D721Med (cell line): ENCODE results near the gene SAMSN1.

Source experiments
- DNase-seq: peaks from one replicate; pipeline ENCODE4 v3.0.0; 2011; ENCODE audit warnings: low spot score; ENCODE audit not compliant: insufficient read length
- FAIRE-seq: peaks from 2 replicates; lab custom pipeline; 2011; peaks lifted over from hg19 to GRCh38; lab: Jason Lieb, UNC
- TF ChIP-seq, protein P1 (sequence below): IDR thresholded peaks from 2 replicates; pipeline ENCODE4 v1.5.1; 2012; ENCODE audit warnings: mild to moderate bottlenecking, control low read depth; ENCODE audit not compliant: insufficient read depth; ENCODE audit errors: missing control alignments

Gene SAMSN1

GRCh38 chr21:14581902-14582457 lies 35.9 kb upstream of the SAMSN1 start:
- FAIRE-seq (no peak), DNase-seq (no peak)

GRCh38 chr21:14573244-14573643 lies 27.1 kb upstream of the SAMSN1 start:
- TF ChIP-seq, protein P1, sequence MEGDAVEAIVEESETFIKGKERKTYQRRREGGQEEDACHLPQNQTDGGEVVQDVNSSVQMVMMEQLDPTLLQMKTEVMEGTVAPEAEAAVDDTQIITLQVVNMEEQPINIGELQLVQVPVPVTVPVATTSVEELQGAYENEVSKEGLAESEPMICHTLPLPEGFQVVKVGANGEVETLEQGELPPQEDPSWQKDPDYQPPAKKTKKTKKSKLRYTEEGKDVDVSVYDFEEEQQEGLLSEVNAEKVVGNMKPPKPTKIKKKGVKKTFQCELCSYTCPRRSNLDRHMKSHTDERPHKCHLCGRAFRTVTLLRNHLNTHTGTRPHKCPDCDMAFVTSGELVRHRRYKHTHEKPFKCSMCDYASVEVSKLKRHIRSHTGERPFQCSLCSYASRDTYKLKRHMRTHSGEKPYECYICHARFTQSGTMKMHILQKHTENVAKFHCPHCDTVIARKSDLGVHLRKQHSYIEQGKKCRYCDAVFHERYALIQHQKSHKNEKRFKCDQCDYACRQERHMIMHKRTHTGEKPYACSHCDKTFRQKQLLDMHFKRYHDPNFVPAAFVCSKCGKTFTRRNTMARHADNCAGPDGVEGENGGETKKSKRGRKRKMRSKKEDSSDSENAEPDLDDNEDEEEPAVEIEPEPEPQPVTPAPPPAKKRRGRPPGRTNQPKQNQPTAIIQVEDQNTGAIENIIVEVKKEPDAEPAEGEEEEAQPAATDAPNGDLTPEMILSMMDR = no peak
- FAIRE-seq (no peak), DNase-seq (no peak)

More at GRCh38 chr21:14581902-14582457, 35.9 kb upstream of the SAMSN1 start:
- TF ChIP-seq, protein P1 = no peak

DNA sequence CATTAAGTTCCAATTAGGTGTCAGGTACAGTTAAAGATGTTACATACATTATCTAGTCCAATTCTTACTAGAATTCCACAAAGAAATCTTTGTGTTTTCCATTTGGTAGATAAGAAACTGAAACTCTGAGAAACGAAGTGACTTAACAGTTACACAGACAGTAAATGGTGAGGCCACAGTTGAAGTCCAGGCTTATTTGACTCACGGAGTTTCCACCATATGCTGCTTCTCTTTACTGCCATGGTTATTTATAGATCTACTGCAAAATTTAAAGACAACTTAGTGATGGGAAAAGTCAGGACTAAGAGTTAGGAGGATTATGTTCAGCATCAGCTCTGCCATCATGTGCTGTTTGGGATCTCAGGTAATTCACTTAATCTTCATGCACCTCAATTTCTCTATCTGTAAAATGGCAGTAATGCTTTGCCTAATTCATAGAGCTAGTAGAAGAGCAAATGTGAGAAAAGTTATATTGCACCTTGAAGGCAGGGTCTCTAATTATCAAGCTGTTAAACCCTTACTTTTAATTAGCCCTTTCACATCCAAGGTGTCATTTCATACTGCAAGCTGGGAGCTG lies 26.2 kb upstream of the SAMSN1 start:
- TF ChIP-seq, protein P1 = no peak
- DNase-seq (no peak), FAIRE-seq (no peak)

GRCh38 chr21:14569868-14570267 lies 23.8 kb upstream of the SAMSN1 start:
- FAIRE-seq = no peak
- TF ChIP-seq, protein P1 = no peak
- DNase-seq = no peak

DNA sequence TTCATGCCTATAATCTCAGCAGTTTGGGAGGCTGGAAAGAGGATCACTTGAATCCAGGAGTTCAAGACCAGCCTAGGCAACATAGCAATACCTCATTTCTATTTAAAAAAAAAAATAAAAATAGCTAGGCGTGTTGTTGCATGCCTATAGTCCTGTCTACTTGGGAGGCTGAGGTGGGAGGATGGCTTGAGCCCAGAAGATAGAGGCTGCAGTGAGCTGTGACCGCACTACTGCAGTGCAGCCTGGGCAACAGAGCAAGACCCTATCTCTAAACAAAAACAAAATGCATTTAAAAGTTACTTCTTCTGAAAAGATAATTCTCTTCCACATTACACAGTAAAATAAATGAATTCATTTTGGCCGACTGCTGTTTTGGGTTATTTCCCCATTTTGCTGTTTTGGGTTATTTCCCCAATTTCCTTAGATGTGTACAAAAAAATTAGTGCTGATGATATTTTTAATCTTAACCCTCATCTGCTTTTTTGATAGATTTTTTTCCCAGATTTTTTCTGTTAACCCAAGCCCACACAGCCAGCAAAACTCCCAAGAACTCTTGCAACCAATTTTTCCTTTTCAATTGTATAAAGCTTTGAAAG lies 23.0 kb upstream of the SAMSN1 start:
- TF ChIP-seq, protein P1 = no peak
- FAIRE-seq = no peak
- no peak for DNase-seq

DNA sequence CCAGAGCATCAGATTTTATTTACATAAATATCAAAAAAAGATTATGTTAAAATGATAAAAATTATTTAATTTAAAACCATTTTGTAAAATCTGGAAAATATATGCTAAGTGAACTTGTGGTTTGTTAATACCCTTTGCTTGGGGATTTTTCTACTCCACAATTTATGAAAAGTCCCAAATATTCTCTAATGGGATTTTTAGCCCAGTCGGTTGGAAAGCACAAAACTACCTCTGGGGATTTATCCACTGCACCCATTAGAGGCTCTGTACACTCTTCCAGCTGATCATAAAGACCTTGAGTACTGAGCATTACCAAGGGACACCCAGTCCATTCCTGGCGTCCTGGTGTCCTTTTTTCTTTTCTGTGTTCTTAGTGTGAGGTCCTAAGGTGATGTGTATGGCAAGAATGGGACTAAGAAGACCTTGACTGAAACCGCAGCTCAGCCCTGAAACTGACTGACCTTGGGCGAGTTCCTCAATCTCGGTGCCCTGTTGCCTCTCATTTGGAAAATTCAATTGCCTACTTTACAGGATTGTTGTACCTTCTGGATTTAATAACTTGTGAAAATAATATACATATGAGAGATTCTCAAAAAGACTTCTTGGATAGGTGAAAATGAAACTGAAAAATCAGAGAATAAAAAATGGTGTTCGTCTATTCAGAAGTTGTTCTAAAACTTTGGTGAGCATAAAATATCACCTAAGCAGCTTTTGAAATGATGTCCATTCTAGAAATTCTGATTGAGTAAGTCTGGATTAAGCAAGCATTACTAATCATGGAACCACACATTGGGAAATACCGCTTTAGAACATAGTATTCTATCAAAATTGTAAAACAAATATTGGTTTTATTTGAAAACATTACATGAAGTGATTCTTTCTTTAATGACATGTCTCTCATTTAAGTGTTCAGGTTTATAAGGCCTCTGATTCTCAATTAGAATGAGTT lies 21.5 kb upstream of the SAMSN1 start:
- no peak for DNase-seq

More for the DNA sequence above, 21.5 kb upstream of the SAMSN1 start:
- no peak for FAIRE-seq
- TF ChIP-seq, protein P1 = no peak
